Activated CD4-positive, CD25-positive, alpha-beta regulatory T cell treated with anti-CD3 and anti-CD28 coated beads, Interleukin-2, amount 50 U/mL, for 72 hours (primary cell): ENCODE data around the gene RBMS3.
"Not testable (repeated sequence)": the region's sequence is repeated elsewhere in the genome, so short reads cannot be mapped to it uniquely, and the experiment has no call there.

Source experiments
- DNase-seq: peaks from one replicate; pipeline ENCODE4 v3.0.0; 2021

The RBMS3 gene

GRCh38 chr3:29991198-29991597 lies 710.3 kb downstream of the RBMS3 start:
- no peak for DNase-seq

GRCh38 chr3:30002797-30003196 lies 721.9 kb downstream of the RBMS3 start:
- no peak for DNase-seq

GRCh38 chr3:30003741-30004140 lies 722.9 kb downstream of the RBMS3 start:
- no peak for DNase-seq

GRCh38 chr3:30004481-30004880 lies 723.6 kb downstream of the RBMS3 start:
- DNase-seq: no peak

- no peak for DNase-seq
Observed at GRCh38 chr3:30006111-30006510, 725.2 kb downstream of the RBMS3 start.

- DNase-seq: no peak
Observed at GRCh38 chr3:30007668-30008067, 726.8 kb downstream of the RBMS3 start.

- DNase-seq: no peak
Observed at GRCh38 chr3:30011237-30011803, 730.4 kb downstream of the RBMS3 start.

GRCh38 chr3:30012941-30013543 lies 732.2 kb downstream of the RBMS3 start:
- DNase-seq: peak; percentile 49

- DNase-seq: no peak
Observed at GRCh38 chr3:30017901-30018300, 737.0 kb downstream of the RBMS3 start.

- no peak for DNase-seq
Observed at GRCh38 chr3:30020380-30020779, 739.5 kb downstream of the RBMS3 start.

- no peak for DNase-seq
Observed at GRCh38 chr3:30024466-30024865, 743.6 kb downstream of the RBMS3 start.

- DNase-seq: no peak
Observed at GRCh38 chr3:30026851-30027250, 746.0 kb downstream of the RBMS3 start.

GRCh38 chr3:30034246-30034991 lies 753.5 kb downstream of the RBMS3 start:
- DNase-seq: no peak

- no peak for DNase-seq
Observed at GRCh38 chr3:30035935-30036567, 755.2 kb downstream of the RBMS3 start.

- DNase-seq: no peak
Observed at GRCh38 chr3:30040126-30040525, 759.3 kb downstream of the RBMS3 start.

GRCh38 chr3:30041481-30041880 lies 760.6 kb downstream of the RBMS3 start:
- DNase-seq: not testable (repeated sequence)

- DNase-seq: peak; percentile 35
Observed at GRCh38 chr3:30042274-30042859, 761.5 kb downstream of the RBMS3 start.

- DNase-seq: no peak
Observed at GRCh38 chr3:30042916-30043555, 762.2 kb downstream of the RBMS3 start.

- DNase-seq: no peak
Observed at GRCh38 chr3:30044515-30044914, 763.6 kb downstream of the RBMS3 start.

GRCh38 chr3:30048431-30048830 lies 767.6 kb downstream of the RBMS3 start:
- no peak for DNase-seq

GRCh38 chr3:30050116-30050515 lies 769.2 kb downstream of the RBMS3 start:
- DNase-seq: not testable (repeated sequence)

- no peak for DNase-seq
Observed at GRCh38 chr3:30059240-30059639, 778.4 kb downstream of the RBMS3 start.
